Measurements from ENCODE around the gene CCDC174.
A peak's percentile ranks its signal among the peaks of the same experiment; 100 is the strongest.
"Not testable (repeated sequence)": the region's sequence is repeated elsewhere in the genome, so short reads cannot be mapped to it uniquely, and the experiment has no call there.

CCDC174 gene

GRCh38 chr3:14627815-14628214, 23.7 kb upstream of the CCDC174 start:
- DNase-seq = no peak

GRCh38 chr3:14628406-14628805, 23.2 kb upstream of the CCDC174 start:
- no peak for DNase-seq

- no peak for DNase-seq
These were observed 21.0 kb upstream of the CCDC174 start for GRCh38 chr3:14630404-14631100.

GRCh38 chr3:14631101-14631497, 20.5 kb upstream of the CCDC174 start:
- no peak for DNase-seq

GRCh38 chr3:14631687-14632441, 19.7 kb upstream of the CCDC174 start:
- DNase-seq = no peak

GRCh38 chr3:14632442-14632930, 19.1 kb upstream of the CCDC174 start:
- no peak for DNase-seq

GRCh38 chr3:14633417-14633816, 18.1 kb upstream of the CCDC174 start:
- no peak for DNase-seq

- DNase-seq = peak; percentile 2 to 48
These were observed 17.6 kb upstream of the CCDC174 start for GRCh38 chr3:14633819-14634424.

- DNase-seq = no peak
These were observed 16.7 kb upstream of the CCDC174 start for GRCh38 chr3:14634763-14635400.

GRCh38 chr3:14636496-14637087, 15.0 kb upstream of the CCDC174 start:
- DNase-seq = no peak

GRCh38 chr3:14640157-14640562, 11.4 kb upstream of the CCDC174 start:
- DNase-seq = no peak

GRCh38 chr3:14640734-14641133, 10.8 kb upstream of the CCDC174 start:
- DNase-seq = no peak

- no peak for DNase-seq
These were observed 10.2 kb upstream of the CCDC174 start for GRCh38 chr3:14641346-14641745.

GRCh38 chr3:14645453-14645852, 6.1 kb upstream of the CCDC174 start:
- DNase-seq = no peak

- DNase-seq = no peak
These were observed 5.4 kb upstream of the CCDC174 start for GRCh38 chr3:14646131-14646573.

- no peak for DNase-seq
These were observed 4.8 kb upstream of the CCDC174 start for GRCh38 chr3:14646589-14647413.

GRCh38 chr3:14647976-14648955, 3.3 kb upstream of the CCDC174 start:
- peak in 1 of 2 experiments; percentile 5 for DNase-seq

GRCh38 chr3:14649466-14649865, 2.1 kb upstream of the CCDC174 start:
- DNase-seq = no peak

GRCh38 chr3:14650193-14650592, 1.4 kb upstream of the CCDC174 start:
- DNase-seq = no peak

GRCh38 chr3:14652360-14652907, 872 bp downstream of the CCDC174 start:
- DNase-seq = not testable (repeated sequence)
